ENCODE data around the gene SPAG17. TPM values are rescaled to one million over a fixed set of nuclear protein-coding genes. Genes with fewer than 3 reads are reported as not detected.

SPAG17 gene
- total RNA-seq, 1 experiment from 2014 or later = 0.36 TPM

- DNase-seq (ENCODE audit: low read depth, low spot score) = no peak
- intact Hi-C loops (cut with micrococcal nuclease; ENCODE audit: unreplicated experiment) (no loop called here), in situ Hi-C loops (cut with HindIII; ENCODE audit: low pct_unique_long_range_greater_than_20kb, low sequenced_read_pairs) (no loop called here)
Measured at GRCh38 chr1:118169016-118169415, 16.0 kb downstream of the SPAG17 start.

GRCh38 chr1:118160806-118161205, 24.2 kb downstream of the SPAG17 start:
- no peak for ATAC-seq

More at GRCh38 chr1:118169016-118169415, 16.0 kb downstream of the SPAG17 start:
- no TSS peak for BruUV-seq (replicated peaks)
- no peaks in the 10 kb centered on the region for H3K9me3 ChIP-seq (ENCODE audit: control insufficient read depth, insufficient read depth, low read depth, low read length)
- no peak overlapping the region for H3K27ac ChIP-seq (ENCODE audit: low read length)
- H3K4me1 ChIP-seq (ENCODE audit: control insufficient read depth, insufficient read depth, low read length) = no peaks in the 10 kb centered on the region
- TF ChIP-seq REST (IDR thresholded peaks at IDR 0.05; ENCODE audit: insufficient read depth in 1 of 2, low read depth in 2 of 2, low read length in 1 of 2) (no peak), POLR2AphosphoS5 (IDR thresholded peaks at IDR 0.05; ENCODE audit: low read depth, low read length) (no peak), TCF7L2 (IDR thresholded peaks at IDR 0.05; ENCODE audit: low read depth, low read length) (no peak), CTCF (IDR thresholded peaks at IDR 0.05) (no peak), SIN3A (IDR thresholded peaks at IDR 0.05; ENCODE audit: borderline replicate concordance, insufficient read depth, low read depth, low read length) (no peak)
- no peak overlapping the region for H3K4me3 ChIP-seq (ENCODE audit: low read depth in 2 of 2, low read length in 2 of 2)
- H3K36me3 ChIP-seq (ENCODE audit: control insufficient read depth, insufficient read depth, low read length) = no peaks in the 10 kb centered on the region
- ChIA-PET POLR2A (no interaction called here), CTCF (no interaction called here)
- no peaks in the 10 kb centered on the region for H3K27me3 ChIP-seq (ENCODE audit: control insufficient read depth, insufficient read depth, low read length)
- no peak for ATAC-seq

More at GRCh38 chr1:118160806-118161205, 24.2 kb downstream of the SPAG17 start:
- Histone ChIP-seq H3K36me3 (ENCODE audit: control insufficient read depth, insufficient read depth, low read length) (no peaks in the 10 kb centered on the region), H3K9me3 (ENCODE audit: control insufficient read depth, insufficient read depth, low read depth, low read length) (no peaks in the 10 kb centered on the region), H3K27ac (ENCODE audit: low read length) (no peak overlapping the region), H3K4me3 (ENCODE audit: low read depth in 2 of 2, low read length in 2 of 2) (no peak overlapping the region), H3K27me3 (ENCODE audit: control insufficient read depth, insufficient read depth, low read length) (no peaks in the 10 kb centered on the region), H3K4me1 (ENCODE audit: control insufficient read depth, insufficient read depth, low read length) (no peaks in the 10 kb centered on the region)
- in situ Hi-C loops (cut with HindIII; ENCODE audit: low pct_unique_long_range_greater_than_20kb, low sequenced_read_pairs) = no loop called here
- BruUV-seq (replicated peaks) = no TSS peak
- no peak for DNase-seq (ENCODE audit: low read depth, low spot score)
- POLR2A ChIA-PET = no interaction called here
- CTCF ChIA-PET = no interaction called here
- TF ChIP-seq TCF7L2 (IDR thresholded peaks at IDR 0.05; ENCODE audit: low read depth, low read length) (no peak), REST (IDR thresholded peaks at IDR 0.05; ENCODE audit: insufficient read depth in 1 of 2, low read depth in 2 of 2, low read length in 1 of 2) (no peak), POLR2AphosphoS5 (IDR thresholded peaks at IDR 0.05; ENCODE audit: low read depth, low read length) (no peak), SIN3A (IDR thresholded peaks at IDR 0.05; ENCODE audit: borderline replicate concordance, insufficient read depth, low read depth, low read length) (no peak), CTCF (IDR thresholded peaks at IDR 0.05) (no peak)
- intact Hi-C loops (cut with micrococcal nuclease; ENCODE audit: unreplicated experiment) = no loop called here
